Activated T-helper 1 cell treated with Interleukin-2 at 50 U/mL for 16 hours (primary cell): Measurements from ENCODE around the gene NOP14.
"Not testable (repeated sequence)": the region's sequence is repeated elsewhere in the genome, so short reads cannot be mapped to it uniquely, and the experiment has no call there.

Source experiments
- DNase-seq: peaks from one replicate; pipeline ENCODE4 v3.0.0-alpha.2; 2020; ENCODE audit warnings: low read depth

NOP14 gene

DNA sequence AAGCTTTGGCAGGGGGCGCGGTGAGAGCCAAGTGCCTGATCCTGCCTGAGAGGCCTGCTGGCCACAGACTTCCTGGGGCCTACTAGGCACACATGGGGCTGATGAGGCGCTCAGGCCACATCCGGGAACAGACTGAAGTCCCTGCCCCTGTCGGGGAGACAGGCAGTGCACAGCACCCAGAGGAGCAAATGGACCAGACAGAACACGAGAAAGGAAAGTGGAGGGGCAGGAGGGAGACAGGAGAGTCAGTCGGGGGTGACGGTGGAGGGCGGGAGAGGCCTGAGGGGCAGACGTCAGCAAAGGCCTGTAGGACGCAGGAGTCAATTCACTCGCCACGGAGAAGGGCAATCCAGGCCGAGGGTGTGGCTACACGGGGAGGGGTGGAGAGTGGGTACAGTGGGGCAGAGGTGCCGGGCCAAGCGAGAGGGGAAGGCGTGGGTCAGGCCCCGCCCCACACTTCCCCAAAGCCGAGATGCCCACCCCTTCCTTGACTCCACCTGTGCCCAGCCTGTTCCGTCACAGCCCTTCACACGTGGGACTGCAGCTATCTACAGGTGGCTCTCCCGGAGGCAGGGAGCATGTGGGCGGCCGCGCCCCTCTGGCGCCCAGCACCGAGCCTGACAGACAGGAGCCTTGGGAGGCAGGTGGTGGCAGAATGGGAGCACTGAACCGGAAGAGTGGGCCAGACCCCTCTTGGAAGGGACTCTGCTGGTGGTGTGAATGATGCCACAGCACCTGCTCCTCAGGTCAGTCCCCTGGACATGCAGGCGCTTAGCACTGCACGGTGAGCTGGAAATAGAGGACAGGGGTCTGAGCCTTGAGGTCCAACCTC lies 20.5 kb downstream of the NOP14 start:
- DNase-seq = no peak

DNA sequence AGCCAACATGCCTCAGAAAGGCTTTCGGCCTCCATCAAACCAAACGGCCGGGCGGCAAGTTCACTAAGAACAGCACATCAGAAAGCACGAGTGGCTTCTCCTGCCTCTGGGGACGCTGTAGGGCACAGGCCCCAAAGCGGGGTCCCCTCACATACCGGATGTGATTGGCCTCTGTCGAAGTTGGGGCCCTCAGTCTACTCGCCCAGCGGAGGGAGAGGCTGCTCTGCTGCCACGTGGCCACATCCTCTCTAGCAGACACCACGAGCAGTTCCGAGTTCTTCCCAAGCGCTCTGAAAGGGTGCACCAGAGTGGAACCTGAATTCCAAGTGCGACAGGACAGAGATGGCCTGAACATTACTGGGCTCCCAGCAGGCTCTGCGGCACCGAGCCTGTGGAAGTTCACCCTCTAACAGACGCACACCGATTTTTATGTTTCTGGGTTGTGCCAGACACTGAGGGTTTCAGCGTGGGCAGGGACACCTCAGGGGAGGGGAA lies 21.1 kb downstream of the NOP14 start:
- DNase-seq = no peak

DNA sequence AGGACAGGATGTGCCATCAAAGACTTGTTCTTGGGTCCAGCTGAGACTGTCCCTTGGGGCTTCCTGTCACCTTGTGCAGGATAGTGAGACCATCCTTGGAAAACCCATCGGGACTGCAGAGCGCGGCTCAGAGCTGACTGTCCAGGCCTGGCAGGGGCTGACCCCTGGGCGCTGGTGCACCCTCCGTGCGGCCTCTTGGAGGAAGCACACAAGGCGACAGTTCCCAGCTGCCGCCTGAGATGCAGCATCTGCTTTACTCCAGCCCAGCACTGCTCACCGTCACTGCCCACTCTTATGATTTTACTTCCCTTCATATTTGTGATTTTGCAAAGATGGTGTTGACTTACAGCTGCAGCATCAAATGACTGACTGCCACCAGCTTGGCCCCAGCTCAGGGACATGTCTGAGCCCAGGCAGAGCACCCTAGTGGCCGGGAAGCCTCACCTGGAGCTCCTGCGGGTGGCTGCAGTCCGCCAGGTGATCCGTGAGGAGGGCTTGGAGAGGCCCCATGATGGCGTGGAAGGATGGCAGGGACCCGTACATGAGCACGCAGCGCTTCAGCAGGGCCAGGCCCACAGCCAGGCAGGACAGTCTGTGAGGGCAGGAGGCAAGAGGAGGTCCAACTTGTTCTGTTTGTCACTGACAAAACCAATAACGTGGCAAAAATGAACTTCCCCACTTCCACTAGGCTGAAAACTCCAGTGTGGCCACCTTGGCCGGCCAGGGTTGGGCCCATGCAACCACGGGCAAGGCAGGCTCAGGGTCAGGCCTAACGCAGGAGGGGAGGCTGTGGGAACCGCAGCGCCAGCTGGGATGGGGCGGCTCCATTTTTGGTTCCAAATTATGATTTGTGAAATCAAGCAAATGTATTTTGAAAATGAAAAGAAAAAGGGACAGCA lies 21.8 kb downstream of the NOP14 start:
- DNase-seq = no peak

DNA sequence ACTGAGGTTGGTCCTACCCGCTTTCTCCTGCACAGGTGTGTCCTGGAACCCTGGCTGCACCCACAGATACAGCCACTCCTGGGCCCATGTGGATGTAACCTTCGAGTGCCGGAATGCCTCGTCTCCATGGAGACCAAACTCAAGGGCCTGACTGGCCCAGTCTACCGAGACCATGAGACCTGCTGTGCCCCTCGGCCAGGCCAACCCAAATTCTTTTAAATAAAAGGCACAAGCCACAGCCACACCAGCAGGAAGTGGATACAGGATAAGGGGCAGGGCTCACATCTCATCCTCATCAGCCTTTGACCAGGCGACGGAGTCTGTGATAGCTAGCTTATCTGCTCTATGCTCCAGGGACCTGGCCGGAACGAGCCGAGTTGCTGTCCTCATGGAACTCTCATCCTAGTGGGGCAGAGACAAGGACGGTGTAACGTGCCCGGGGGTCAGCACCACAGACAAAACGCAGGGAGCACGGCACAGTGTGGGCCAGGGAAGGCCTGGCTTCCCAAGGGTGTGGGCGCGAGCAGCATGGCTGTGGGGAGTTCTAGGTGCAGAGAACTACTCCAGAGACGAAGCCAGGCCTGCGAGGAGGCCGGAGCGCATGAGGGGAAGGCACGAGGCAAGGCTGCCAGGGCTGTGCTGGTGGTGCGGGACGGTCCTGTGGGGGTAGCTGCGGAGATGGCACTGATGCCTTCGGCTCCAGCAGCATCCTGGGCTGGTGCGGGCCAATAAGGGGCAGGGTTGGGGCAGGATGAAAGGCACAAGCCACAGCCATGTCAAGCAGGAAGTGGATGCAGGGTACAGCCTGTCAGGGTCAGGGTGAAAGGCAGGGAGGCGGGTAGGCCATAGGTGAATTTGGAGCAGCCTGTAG lies 22.7 kb downstream of the NOP14 start:
- no peak for DNase-seq

DNA sequence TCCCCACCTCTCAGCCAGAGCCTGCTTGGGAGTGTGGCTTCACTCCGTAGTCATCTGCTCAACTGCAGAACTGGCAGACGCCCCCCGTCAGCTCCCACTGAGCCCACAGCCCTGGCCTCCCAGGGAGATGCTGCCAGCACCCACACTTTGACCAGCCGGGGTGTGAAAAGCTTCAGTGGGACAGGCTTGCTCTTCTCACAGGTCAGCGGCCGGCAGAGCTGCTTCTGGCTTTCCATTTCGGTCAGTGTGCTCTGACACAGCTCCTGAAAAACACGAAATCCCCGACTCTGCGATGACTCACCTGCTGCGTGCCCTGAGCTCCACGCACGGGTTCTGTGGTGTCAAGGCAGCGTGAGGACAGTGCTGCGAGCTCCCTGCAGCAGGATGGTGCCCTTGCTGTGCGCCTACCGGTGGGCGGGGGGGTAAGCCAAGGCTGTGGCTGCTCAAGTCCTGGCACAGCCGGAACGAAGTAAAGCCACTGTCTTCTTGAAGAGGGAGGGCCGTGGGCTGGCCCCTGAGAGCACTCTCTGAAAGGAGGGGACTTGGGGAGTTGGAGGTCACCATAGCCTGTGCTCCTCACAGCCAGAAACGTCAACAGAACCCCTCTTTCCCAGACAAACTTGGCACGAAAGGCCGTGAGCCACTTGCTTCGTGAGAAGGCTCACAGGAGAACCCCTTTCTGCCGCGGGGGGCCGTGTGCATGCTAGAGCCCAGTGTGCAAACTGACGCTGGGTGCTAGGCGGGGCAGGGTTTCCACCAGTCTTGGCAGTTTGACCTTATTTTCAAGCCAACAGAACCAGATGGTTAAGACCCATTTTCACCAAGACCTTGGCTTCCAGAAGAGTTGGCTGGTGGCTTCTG lies 23.6 kb downstream of the NOP14 start:
- no peak for DNase-seq

DNA sequence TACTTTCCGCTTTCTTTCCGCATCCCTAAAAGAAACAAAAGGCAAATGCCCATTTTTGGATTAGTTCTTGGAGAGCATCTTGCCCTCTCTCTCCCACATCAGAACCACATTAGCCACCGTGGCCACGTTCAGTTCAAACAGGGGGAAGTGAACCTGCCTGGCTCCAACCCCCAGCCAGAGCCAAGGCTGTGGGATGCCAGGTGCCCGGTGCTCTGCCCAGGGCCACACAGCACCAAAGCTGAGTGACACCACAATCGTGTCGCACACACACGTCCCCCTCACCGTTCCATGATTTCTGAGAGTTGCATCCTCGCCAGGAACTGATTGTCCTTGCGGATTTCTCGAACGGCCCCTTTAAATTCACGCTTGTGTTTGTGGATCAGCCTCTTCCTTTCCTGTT lies 24.3 kb downstream of the NOP14 start:
- DNase-seq = no peak

DNA sequence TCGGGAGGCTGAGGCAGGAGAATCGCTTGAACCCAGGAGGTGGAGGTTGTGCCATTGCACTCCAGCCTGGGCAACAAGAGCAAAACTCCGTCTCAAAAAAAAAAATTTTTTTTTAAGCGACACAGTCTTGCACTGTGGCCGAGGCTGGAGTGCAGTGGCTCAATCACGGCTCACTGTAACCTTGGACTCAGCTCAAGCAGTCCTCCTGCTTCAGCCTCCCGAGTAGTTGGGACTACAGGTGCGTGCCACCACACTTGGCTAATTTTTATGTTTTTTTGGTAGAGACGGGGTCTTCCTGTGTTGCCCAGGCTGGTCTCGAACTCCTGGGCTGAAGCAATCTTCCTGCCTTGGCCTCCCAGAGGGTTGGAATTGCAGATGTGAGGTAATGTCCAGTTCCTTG lies 24.8 kb downstream of the NOP14 start:
- DNase-seq = not testable (repeated sequence)

DNA sequence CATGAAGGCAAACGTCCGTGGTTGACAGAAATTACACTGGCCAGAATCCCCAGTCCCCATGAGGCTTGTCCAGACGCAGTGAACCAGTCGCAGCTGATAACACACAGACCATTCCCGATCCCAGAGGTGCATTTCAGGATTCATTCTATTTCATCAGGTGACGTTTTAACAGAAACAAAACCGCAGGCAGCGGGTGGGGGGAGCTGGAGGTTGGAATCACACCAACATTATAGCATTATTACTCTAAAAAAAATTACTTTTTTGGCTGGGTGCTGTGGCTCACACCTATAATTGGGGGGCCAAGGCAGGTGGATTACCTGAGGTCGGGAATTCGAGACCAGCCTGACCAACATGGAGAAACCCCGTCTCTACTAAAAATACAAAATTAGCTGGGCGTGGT lies 25.2 kb downstream of the NOP14 start:
- no peak for DNase-seq

DNA sequence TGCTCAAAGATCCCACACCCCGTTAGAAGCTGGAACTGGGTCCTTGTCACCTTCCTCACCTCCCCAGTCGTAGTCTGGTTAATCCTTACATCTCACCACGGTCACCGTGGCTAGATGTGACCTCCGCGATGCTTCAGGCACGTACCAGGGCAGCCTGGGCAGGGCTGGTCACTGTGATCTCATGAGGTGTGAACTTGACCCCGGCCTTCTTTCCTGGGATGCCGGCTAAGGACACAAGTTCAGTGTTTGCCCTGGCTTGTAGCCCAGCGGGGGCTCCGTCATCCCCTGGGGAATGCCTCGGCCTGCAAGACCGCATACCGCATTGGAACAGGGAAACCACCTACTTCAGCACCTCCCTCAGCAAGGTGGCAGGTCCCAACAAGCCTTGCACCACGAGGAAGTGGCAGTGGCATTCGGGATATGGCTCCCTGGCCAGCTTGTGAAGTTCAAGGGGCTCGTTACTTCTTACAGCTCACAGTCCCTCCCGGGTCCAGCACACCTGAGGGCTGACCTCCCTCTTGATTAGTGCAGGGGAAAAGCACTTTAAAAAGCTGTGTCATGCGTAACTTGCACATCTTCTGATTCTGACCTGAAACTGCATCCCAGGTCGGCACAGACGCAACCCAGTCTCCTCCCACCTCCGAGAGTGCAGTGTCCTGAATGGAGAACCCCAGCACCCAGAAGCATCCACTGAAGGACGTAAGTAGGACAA lies 25.9 kb downstream of the NOP14 start:
- no peak for DNase-seq

DNA sequence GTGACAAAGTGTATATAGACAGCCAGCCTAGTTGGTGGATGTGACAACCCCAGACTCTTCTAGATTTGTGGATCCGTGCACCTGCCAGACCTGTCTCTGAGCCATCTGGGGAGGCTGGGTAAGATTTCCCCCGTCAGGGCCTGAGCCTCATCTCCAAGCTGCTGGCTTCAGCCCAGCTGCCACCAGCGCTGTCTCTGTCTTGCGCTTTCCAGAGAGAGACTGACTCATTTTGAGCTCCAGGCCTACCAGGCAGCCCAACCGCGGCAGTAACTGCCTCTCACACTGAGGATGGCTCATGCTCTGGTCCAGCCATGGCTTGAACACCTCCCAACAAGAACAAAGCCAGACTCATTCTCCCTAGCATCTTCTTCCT lies 26.4 kb downstream of the NOP14 start:
- no peak for DNase-seq

DNA sequence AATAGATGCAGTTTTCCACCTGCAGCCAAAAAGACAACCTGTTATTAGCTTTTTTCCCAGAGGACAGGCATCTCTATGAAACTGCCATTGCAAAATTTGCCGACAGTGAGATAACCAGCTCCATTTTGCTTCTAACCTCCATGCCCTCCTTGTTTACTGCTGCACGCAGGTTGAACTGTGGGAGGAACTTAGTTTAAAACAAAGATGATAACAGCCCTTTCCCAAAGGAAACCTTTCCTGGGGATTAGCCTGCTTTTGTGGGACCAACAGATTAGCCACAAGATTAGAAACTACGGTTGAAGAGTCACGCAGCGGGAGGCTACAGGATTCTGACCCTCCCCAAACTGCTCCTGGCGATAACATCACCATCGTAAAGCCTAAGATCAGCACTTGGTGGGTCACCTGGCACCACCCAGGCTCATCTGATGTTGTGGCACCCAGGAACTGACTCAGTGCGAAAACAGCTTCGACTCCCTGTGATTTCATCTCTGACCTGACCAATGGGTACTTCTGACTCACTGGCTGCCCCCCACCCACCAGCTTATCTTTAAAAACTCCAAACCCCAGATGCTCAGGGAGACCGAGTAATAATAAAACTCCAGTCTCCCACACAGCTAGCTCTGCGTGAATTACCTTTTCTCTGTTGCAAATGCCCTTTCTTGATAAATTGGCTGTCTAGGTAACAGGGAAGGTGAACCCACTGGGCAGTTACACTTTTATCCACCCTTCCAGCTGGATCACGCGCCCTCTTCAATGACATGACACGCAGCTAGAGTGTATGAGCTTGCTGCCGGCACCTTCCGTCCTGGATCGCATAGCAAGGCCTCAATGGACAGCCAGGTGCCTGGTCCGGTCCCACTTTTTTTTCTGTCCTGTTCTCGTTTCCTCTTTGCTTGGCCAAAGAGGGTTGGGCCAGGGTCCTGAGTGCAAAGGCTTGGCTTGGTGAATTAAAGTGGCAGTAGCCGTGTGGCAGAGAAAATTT lies 27.2 kb downstream of the NOP14 start:
- no peak for DNase-seq

DNA sequence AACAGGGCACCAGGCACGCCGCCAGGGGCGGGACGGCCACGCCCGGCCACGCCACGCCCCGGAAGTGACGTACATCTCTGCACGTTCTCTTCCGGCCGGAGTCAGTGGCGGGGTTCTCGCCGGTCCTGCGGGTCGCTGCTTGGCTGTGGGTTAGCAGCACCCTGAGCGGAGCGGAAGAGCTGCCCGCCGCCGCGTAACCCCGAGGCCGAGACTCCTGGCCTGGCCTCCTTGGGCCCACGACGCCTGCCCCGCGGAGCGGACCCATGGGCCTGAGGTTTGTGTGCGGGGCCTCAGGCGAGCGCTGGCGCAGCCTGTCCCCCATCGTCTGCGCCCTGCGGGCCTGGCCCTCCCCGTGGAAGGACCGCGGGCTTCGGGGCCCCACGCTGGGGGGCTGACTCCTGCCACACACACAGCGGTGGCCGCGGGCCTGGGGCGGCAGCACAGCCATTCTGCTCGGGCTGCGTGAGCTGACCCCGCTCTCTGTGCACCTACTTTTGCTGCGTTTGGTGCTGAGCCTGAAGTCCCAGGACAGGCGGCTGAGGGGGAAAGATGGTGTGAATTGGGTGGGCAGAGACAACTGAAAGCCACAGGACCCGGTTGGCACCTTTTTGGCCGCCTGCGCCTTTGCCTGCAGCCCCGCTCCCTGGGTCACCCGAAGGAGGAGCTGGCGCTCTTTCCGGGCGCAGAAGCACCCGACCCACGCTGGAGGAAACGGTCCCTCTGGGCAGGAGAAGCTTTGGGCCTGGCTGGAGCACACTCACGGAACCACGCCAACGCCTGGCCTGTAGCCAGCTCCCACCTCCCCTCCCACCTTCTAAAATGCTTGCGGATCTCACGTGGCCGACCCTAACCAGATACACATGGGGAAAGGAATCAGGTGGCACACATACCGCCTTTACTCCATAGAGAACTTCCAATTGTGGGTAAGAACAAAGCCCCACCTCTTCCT lies 28.1 kb downstream of the NOP14 start:
- peak; percentile 94 for DNase-seq

DNA sequence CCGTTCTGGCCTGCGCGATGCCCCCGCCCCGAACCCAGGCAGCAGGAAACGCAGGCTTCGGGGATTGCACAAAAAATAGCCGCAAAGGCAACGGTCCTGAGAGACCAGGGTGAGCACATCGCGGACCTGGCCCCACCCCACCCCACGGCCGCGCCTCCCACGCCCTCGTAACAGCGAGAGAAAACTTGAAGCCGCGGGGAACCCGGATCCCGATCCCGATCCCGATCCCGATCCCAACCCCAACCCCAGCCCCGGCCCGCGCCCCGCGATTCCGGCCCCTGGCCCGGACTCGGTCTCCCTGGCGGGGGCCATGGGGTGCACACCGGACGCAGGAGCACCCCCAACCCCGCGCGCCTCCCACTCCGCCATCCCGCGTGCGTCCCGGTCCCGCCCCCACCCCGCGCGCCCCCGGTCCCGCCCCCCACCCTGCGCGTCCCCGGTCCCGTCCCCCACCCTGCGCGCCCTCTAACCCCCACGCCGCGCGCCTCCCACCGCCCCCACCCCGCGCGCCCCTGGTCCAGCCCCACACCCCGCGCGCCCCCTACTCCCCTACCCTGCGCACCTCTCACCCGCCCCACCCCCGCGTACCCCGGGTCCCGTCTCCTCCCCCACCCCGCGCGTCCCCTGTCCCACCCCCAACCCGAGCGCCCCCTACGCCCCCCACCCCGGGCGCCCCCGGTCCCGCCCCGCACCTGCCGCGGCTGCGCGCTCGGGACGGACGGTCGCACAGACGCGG lies 29.0 kb downstream of the NOP14 start:
- DNase-seq = peak; percentile 35

DNA sequence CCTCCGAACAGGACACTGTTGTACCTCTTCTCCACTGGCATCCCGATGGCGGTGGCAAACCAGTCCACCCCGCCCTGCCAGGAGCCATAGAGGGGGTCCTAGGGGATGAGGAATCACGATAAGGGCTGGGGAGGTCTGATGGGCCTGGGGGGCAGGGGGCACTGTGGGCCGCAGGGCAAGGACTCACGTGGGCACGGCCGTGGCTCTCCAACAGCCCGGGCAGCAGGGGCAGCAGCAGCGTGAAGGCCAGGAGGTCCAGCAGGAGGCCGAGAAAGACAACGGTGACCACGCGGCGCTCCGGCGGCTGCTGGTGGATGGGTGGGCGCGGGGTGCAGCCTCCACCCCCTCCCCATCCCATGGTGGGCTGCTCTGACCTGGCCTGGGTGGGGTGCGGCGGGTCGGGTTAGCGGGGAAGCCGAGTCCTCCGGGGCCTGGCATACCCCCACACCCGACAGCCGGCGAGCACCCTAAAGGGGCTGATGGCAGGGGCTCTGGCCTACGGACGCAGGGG lies 29.6 kb downstream of the NOP14 start:
- no peak for DNase-seq

DNA sequence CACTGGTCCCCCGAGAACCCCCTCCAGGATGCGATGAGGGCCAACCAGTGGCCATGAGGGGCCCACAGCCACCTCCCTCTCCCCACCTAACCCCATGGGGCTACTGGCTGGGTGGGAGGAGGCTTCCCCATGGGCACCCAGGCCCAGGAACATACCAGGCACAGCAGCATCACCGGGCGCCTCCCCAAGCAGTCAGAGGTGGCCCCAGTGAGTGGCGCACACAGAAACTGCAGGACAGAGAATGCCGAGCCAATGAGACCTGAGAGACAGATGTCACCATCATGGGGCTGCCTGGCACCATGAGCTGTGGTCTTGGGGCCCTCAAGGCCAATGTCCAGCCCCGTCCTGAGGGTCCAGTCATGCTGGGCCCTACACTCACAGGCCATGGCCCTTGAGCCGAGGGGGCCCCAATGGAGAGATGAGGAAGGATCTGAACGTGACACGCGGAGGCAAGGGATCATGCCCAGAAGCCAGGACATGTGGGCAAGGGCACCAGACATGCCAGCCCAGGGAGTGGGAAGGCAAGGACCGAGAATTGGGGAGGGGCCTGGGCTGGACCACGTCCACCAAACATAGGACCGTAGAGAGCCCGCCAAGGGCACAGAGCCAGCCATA lies 30.1 kb downstream of the NOP14 start:
- no peak for DNase-seq

DNA sequence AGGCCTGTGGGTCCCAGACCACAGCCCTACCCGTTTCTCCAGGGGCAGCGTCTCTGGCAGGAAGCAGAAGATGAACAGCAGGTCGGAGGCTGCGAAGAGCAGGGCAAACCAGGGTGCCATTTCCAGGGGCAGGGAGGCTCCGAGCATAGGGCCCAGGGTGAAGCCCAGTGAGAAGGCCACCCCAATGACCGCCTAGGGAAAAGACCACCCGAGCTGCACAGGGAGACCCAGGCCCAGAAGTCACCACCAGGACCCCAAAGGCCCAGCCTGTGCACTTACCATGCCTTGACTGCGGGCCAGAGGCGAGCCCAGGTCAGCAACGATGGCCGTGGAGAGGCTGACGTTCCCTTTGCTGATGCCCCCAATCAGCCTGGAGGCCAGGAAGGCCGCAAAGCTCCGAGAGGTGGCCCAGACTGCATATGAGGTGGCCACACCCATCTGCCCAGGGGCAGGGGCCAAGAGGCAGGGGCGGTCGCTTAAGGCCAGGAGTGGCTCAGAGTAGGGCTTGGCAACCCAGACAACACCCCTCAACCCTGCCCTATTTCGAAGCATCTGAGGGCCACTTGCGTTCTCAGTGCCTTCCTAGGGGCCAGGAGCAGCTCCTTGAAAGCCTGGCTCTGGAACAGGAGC lies 30.8 kb downstream of the NOP14 start:
- no peak for DNase-seq
